GM19035 (cell line): ENCODE data around the gene CEP131.

ENCODE experiments used
- ATAC-seq: cut with Tn5 transposase; IDR thresholded peaks from one replicate; pipeline ENCODE4 v1.9.1; 2021; ENCODE audit not compliant: unreplicated experiment

The CEP131 gene

DNA sequence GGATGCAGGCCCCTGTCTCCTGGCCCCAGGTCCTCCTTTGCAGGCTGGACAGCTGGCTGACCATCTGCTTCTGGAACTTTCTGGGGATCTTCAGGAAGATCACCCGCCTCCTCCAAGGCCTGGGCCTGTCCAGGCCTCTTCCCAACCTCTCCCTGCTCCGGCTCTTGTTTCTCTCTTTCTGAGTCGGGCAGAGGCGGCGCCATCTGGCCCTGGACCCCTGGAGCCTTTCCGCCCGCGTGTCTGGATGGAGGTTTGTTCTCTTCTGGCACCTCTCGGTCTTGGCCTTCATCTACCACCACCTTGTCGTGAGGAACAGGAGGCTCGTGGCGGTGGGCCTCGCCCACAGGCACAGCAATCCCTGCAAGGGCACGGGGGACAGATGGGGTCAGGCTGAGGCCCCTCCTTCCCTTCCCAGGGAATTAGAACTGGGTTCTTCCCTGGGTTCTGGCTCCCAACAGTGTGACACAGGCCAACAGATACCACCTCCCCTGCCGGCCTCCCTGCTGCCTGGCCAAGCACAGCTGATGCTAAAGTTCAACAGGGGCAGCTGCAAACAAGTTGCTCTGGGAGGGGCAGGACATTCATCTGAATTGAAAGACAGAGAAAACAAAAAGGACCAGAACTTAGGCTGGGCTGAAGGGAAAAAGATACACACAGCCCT, 29.7 kb upstream of the CEP131 start:
- no peak for ATAC-seq

DNA sequence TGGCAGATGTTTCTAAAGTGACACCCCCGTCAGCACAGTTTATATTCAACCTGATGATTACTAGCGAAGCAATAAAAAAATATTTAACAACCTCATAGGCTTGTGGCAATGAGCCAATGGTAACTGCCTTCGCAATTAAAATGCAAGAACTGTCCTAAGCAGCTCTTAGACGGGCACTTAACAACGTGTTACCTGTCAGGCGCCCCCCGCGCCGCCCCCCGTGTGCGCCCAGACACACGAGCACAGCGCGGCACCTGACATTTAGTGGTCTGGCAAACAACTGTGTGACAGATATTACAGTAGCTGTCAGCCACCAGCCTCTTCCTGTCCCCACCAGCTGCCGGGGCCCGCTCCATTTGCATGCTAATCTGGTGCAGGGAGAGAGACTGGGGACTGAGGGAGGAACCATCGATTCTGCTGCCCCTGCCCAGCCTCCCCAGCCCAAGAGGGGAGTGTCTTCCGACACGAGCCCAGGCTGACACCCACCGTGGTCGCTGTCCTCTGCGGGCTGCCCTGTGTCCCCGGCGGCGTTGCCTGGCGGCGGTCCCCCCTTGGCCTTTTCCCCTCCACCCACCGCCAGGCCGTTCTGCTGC, 29.0 kb upstream of the CEP131 start:
- ATAC-seq, result no peak

GRCh38 chr17:81251094-81251708, 28.4 kb upstream of the CEP131 start:
- no peak for ATAC-seq

- ATAC-seq, result no peak
These were observed 27.7 kb upstream of the CEP131 start for GRCh38 chr17:81250286-81251093.

GRCh38 chr17:81249223-81250040, 26.7 kb upstream of the CEP131 start:
- ATAC-seq, result no peak

DNA sequence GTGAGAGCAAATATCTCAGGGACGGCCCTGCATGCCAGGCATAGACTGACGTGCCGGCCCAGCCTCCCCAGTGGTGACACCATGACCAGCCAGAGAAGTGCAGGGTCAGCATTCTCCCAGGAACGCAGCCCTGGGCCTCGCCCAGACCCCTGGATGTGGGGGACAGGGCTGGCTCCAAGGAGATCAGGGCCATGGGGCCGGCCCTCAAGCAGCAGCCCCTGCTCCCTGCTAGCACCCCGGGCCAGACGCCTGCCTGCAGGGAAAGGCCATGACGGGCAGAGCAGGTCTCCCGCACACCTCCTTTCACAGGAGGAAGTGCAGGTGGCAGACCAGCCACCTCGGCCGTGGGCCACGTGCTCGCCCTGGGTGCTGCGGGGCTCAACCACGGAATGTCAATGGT, 25.9 kb upstream of the CEP131 start:
- no peak for ATAC-seq

DNA sequence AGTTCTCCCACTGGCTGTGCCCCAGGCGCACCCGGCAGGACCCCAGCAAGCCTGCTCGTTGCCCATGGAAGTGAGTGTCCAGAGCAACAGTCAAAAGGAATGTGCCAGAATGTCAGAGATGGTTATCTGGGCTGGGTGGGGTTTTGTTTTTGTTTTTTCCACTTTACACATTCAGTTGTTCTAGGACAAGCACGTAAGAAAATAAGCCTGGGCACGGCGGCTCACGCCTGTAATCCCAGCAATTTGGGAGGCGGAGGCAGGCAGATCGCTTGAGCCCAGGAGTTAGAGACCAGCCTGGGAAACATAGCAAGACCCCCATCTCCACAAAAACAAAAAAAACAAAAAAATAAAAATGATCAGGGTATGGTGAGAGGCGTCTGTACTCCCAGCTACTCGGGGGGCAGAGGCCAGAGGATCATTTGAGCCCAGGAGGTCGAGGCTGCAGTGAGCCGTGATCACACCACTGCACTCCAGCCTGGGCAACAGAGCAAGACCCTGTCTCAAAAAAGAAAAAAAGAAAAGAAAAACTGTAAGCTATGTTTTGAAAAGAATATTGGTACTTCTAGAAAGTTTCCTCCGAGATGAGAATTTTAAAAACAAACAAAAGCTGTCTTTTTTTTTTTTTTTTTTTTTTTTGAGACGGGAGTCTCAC, 24.7 kb upstream of the CEP131 start:
- ATAC-seq, result no peak

GRCh38 chr17:81246679-81247338, 24.0 kb upstream of the CEP131 start:
- no peak for ATAC-seq

- no peak for ATAC-seq
These were observed 23.5 kb upstream of the CEP131 start for GRCh38 chr17:81246343-81246670.

GRCh38 chr17:81245665-81246342, 23.0 kb upstream of the CEP131 start:
- no peak for ATAC-seq

DNA sequence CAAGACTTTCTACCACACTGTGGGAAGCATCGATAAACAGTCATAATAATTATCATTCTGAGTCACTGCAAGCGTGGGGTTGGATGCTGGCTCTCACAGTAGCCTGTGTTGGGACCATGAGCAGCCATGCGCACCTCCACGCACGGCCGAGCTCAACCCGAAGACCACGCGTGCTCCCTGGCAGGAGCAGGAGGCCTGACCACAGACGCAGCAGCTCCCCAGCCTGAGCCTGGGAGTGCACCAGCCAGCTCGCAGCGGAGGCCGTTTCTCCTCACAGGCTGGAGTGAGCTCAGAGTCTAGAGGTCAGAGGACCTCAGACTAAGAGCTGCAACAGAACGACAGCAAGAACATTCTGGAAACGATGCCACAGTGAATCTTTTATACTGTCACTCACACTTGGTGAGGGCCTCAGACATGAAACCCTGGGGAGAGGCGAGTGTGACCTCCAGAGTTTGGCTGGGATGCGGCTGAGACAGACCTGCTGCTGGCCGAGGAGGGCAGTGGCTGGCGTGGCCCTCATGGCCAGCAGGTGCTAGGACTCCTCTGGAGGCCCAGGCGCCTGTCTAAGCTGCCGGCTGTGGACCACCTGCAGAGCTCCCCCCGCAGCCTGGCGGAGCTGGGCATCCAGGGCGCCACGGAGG, 22.4 kb upstream of the CEP131 start:
- ATAC-seq, result no peak

GRCh38 chr17:81244358-81245023, 21.7 kb upstream of the CEP131 start:
- no peak for ATAC-seq

DNA sequence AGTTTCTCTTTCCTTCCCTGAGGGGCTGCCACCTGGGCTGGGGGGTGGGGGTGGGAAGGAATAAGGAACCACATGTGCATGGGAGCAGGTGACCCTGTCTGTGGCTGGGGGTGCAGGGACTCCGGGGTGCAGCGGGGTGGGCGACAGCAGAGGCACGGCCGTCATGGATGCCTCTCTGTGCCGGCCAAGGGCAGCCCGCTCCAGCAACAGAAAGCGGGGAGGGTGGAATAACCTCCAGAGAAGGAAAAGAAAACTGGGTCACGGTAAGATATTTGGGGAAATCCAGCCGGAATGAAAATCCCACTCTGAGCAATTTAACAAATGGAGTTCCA, 20.5 kb upstream of the CEP131 start:
- no peak for ATAC-seq

DNA sequence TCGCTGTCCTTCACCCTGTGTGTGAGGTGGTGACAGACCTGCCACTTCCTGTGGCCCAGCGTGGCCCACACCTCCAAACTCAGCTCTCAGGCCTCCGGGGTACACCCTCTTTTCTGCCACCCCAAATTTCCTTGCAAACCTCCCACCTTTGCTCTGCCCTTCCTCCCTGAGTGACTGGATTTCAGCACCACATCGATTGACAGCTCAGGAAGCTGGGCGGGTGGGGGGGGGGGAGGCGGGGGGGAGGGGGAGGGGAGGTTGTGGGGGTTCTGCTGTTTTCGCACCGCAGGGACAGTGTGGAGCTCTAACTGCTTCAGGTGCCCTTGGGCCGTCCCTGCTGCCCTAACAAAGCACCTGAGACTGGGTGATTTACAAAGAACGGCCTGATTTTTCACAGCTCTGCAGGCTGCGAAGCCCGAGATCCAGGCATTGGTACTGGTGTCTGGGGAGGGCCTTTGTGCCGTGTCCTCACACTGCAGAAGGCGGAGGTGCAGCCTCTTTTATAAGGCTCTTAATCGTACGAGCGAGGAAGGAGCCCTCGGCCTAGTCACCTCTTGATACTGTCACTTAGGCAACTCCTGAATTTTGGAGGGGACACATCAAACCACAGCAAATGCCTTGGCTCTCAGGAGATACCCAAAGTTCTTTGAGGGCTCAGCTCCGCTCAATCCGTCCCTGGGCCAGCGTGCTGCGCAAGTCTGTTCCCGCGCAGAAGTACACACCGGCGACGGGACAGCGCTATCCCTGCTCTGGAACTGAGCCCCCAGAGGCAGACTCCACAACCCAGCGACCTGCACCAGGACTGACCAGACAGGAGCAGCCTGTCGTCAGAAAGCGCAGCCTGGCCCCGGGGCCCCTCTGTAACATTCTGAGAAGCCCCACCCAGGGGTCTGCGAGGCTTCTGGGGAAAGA, 19.9 kb upstream of the CEP131 start:
- no peak for ATAC-seq

- no peak for ATAC-seq
These were observed 19.1 kb upstream of the CEP131 start for GRCh38 chr17:81241648-81242420.

- ATAC-seq, result no peak
These were observed 18.4 kb upstream of the CEP131 start for GRCh38 chr17:81241203-81241602.

DNA sequence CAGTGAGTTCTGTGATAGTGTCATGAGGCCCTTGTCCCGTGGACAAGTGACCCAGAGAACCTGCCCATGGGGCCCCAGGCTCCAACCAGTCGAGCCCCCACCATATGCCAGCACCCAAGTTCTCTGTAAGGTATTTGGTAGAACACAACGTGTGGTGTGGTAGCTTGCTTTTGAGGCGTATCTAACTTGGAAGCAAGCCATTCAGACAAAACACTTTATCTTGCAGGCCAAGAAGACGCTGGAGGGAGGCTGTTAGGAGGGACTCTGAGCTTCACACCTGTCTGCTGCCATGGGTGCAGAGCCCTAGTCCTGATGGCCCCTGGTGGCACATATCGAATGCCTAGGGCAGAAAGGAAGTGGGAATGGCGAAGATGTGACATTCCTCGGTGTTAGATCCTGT, 18.0 kb upstream of the CEP131 start:
- ATAC-seq, result no peak
